GM23338 (cell line): ENCODE measurements around the gene CPNE4. TPM values are rescaled to one million over a fixed set of nuclear protein-coding genes. Genes with fewer than 3 reads are reported as not detected.

Experiments used
- ATAC-seq: fragments of 200-7000 bp; cut with Tn5 transposase; 3 replicates; pipeline ENCODE4 v1.9.1; 2020
- DNase-seq: peaks from one replicate; pipeline ENCODE4 v3.0.0-alpha.2; 2015; ENCODE audit warnings: low spot score
- H2AFZ ChIP-seq: fragments of 200-600 bp; sonication (generic); 2 replicates; pipeline ENCODE4 v1.8.0; 2016; ENCODE audit warnings: antibody characterized with exemption, mild to moderate bottlenecking, moderate library complexity
- H3F3A ChIP-seq: fragments of 200-600 bp; sonication (generic); replicated peaks from 2 replicates; pipeline ENCODE4 v1.8.0; 2017; ENCODE audit warnings: antibody characterized with exemption, mixed run types, low read depth
- H3K27ac ChIP-seq: fragments of 200-600 bp; sonication (generic); 2 replicates; pipeline ENCODE4 v1.6.1; 2016; ENCODE audit warnings: low read depth
- H3K27me3 ChIP-seq: fragments of 200-600 bp; sonication (generic); 2 replicates; pipeline ENCODE4 v1.8.0; 2016; ENCODE audit warnings: mild to moderate bottlenecking, mixed run types, moderate library complexity; ENCODE audit not compliant: insufficient read depth
- H3K36me3 ChIP-seq: fragments of 200-600 bp; sonication (generic); 2 replicates; pipeline ENCODE4 v1.8.0; 2016; ENCODE audit warnings: mild to moderate bottlenecking; ENCODE audit not compliant: insufficient read depth
- H3K4me1 ChIP-seq: fragments of 200-600 bp; sonication (generic); 2 replicates; pipeline ENCODE4 v1.8.0; 2016; ENCODE audit warnings: mild to moderate bottlenecking, moderate library complexity; ENCODE audit not compliant: insufficient read depth
- H3K4me2 ChIP-seq: fragments of 200-600 bp; sonication (generic); 2 replicates; pipeline ENCODE4 v1.7.1; 2017; ENCODE audit warnings: mixed run types
- H3K4me3 ChIP-seq: fragments of 200-600 bp; sonication (generic); 2 replicates; pipeline ENCODE4 v1.6.1; 2016; ENCODE audit warnings: mixed run types
- H3K79me2 ChIP-seq: fragments of 200-600 bp; sonication (generic); replicated peaks from 2 replicates; pipeline ENCODE4 v1.8.0; 2017; ENCODE audit warnings: mild to moderate bottlenecking; ENCODE audit not compliant: insufficient read depth
- H3K9me2 ChIP-seq: fragments of 200-600 bp; sonication (generic); 2 replicates; pipeline ENCODE4 v1.8.0; 2017; ENCODE audit not compliant: insufficient read depth
- H4K20me1 ChIP-seq: fragments of 200-600 bp; sonication (generic); replicated peaks from 2 replicates; pipeline ENCODE4 v1.8.0; 2017; ENCODE audit warnings: mild to moderate bottlenecking; ENCODE audit not compliant: insufficient read depth
- H3K27ac Mint-ChIP-seq: 2 replicates; pipeline ENCODE4 v1.8.0; 2020; ENCODE audit warnings: inconsistent platforms, mild to moderate bottlenecking, moderate library complexity, mixed read lengths
- H3K27me3 Mint-ChIP-seq: 3 replicates; pipeline ENCODE4 v1.8.0; 2022; ENCODE audit warnings: low read depth, mild to moderate bottlenecking, moderate library complexity, mixed read lengths, inconsistent platforms; ENCODE audit not compliant: insufficient read depth, poor library complexity
- H3K36me3 Mint-ChIP-seq: 3 replicates; pipeline ENCODE4 v1.8.0; 2021; ENCODE audit warnings: low read depth, mild to moderate bottlenecking, inconsistent platforms, moderate library complexity, mixed read lengths
- H3K4me1 Mint-ChIP-seq: 3 replicates; pipeline ENCODE4 v1.8.0; 2020; ENCODE audit warnings: mild to moderate bottlenecking, inconsistent platforms, mixed read lengths
- H3K4me3 Mint-ChIP-seq: 3 replicates; pipeline ENCODE4 v1.8.0; 2021; ENCODE audit warnings: moderate library complexity, mild to moderate bottlenecking, inconsistent platforms, mixed read lengths
- H3K9me3 Mint-ChIP-seq: 3 replicates; pipeline ENCODE4 v1.8.0; 2020; ENCODE audit warnings: moderate library complexity, mild to moderate bottlenecking, inconsistent platforms, mixed read lengths
- CREB1 ChIP-seq: fragments of 250-450 bp; sonication (Bioruptor Pico); IDR thresholded peaks from 2 replicates; pipeline ENCODE4 v1.5.0; 2020; ENCODE audit warnings: low read depth, mild to moderate bottlenecking, moderate library complexity
- EZH2phosphoT487 ChIP-seq: fragments of 200-600 bp; sonication (generic); IDR thresholded peaks from one replicate; pipeline ENCODE4 v1.8.1; 2018; ENCODE audit warnings: antibody characterized with exemption; ENCODE audit not compliant: unreplicated experiment
- NANOG ChIP-seq: IDR thresholded peaks from 2 replicates; pipeline ENCODE4 v1.6.1; 2016; ENCODE audit warnings: antibody characterized with exemption, borderline replicate concordance
- ZNF462 ChIP-seq: fragments of 250-450 bp; sonication (Bioruptor Pico); IDR thresholded peaks from 2 replicates; pipeline ENCODE4 v1.5.0; 2020; ENCODE audit warnings: mild to moderate bottlenecking, moderate library complexity
- polyA plus RNA-seq: library from polyadenylated mRNA; unstranded; fragments of >200 nt; fragmentation: Nextera tagmentation; extraction: Ambion mirVana; gene quantifications from 2 replicates; pipeline ENCODE4 v1.2.1, GENCODE V29; 2016
- total RNA-seq: library from RNA; depleted of rRNA; stranded (reverse); fragments of >200 nt; shearing (Covaris generic); gene quantifications from 2 replicates; pipeline ENCODE4 v1.2.3, GENCODE V29; 2014

CPNE4 gene
- total and polyA plus RNA-seq, 2 experiments from 2014 or later = 2.0 to 6.5 TPM

DNA sequence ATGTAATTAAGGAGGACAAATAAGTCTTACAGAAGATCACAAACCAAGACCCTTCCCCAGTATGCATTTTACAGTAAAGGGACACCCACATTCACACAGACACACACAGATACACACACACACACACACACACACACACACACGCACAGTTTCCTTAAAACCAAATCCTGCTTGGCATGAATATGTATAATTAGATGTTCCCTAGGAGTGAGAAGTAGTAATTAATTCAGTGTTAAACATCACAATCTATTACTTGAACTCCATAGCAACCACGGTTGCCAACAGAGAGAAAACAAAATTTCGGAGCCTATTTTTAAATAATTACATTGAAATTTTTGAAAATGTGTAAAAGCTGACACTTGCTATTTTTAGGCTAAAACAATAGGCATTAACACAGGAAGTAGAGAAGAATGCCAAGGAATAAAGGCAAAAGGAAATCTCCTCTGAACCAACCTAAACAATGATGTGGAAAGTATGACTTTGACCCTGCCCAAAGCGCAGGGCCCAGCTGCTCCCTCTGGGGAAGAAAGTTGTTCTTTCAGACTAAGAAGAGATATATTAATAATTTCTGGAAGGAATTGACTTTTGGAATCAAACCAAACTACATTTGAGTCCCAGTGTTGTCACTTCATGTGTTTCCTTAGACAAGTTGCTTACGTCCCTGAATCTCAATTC, 215.3 kb downstream of the CPNE4 start (continued):
- TF ChIP-seq EZH2phosphoT487 = no peak
- TF ChIP-seq CREB1 (CRISPR knock-in tag) = no peak
- no peak for TF ChIP-seq ZNF462 (CRISPR knock-in tag)

DNA sequence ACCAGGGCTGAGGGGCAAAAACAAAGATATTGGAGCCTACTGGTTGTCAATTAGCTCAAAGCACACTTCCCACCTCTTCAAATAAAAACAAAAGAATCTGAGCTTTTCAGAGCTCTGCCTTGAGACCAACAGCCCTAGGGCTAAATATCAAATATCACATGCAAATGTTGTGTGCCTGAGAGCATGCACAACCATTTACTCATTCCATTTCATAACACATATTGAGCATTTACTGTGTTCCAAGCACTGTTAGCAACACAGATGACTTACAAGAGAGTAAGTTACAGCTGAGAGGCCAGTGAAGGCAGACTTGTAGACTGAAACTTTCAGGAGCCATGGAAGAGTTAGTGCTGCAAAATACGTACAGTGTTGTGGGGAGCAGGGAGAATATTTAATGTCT, 222.4 kb downstream of the CPNE4 start:
- ATAC-seq (peak; percentile 28; the same call in 2 of the 3 replicates), DNase-seq (no peak)
- no peaks in the 10 kb centered on the region for H3K79me2 ChIP-seq
- no peak overlapping the region for H3K27ac ChIP-seq
- no peak overlapping the region for H3K4me2 ChIP-seq
- peak overlapping the region; percentile 14; the same call in 1 of the 2 replicates for H2AFZ ChIP-seq
- Mint-ChIP-seq H3K4me1 (peaks cover 20% of the 10 kb centered on the region; the same call in 2 of the 3 replicates), H3K9me3 (no peaks in the 10 kb centered on the region), H3K4me3 (no peak overlapping the region), H3K36me3 (no peaks in the 10 kb centered on the region), H3K27me3 (no peaks in the 10 kb centered on the region), H3K27ac (no peak overlapping the region)
- no peak overlapping the region for H3K4me3 ChIP-seq
- H3F3A ChIP-seq = no peaks in the 10 kb centered on the region
- H3K36me3 ChIP-seq = no peaks in the 10 kb centered on the region
- no peaks in the 10 kb centered on the region for H3K27me3 ChIP-seq
- no peaks in the 10 kb centered on the region for H3K9me2 ChIP-seq
- H3K4me1 ChIP-seq = peaks cover 21% of the 10 kb centered on the region
- no peaks in the 10 kb centered on the region for H4K20me1 ChIP-seq
- TF ChIP-seq NANOG (no peak), EZH2phosphoT487 (no peak), ZNF462 (CRISPR knock-in tag) (no peak)
